Astrocyte of the spinal cord (primary cell): ENCODE results near the gene EPSTI1.
A peak's percentile ranks its signal among the peaks of the same experiment; 100 is the strongest.

ENCODE experiments used
- DNase-seq: peaks from one replicate; pipeline ENCODE4 v3.0.0; 2011; ENCODE audit warnings: low read depth, low spot score
- H3K4me3 ChIP-seq: 2 replicates; pipeline ENCODE4 v1.5.1; 2011; ENCODE audit warnings: low read depth, mild to moderate bottlenecking, low read length, moderate library complexity
- in situ Hi-C: cut with HindIII; loops from 2 replicates; pipeline ENCODE4 v1.10.0; 2017; ENCODE audit warnings: low sequenced_read_pairs
- TF ChIP-seq, protein P1 (sequence below): IDR thresholded peaks from 2 replicates; pipeline ENCODE4 v1.5.1; 2012; ENCODE audit warnings: low read depth, mild to moderate bottlenecking, low read length, inconsistent platforms

Gene EPSTI1

DNA sequence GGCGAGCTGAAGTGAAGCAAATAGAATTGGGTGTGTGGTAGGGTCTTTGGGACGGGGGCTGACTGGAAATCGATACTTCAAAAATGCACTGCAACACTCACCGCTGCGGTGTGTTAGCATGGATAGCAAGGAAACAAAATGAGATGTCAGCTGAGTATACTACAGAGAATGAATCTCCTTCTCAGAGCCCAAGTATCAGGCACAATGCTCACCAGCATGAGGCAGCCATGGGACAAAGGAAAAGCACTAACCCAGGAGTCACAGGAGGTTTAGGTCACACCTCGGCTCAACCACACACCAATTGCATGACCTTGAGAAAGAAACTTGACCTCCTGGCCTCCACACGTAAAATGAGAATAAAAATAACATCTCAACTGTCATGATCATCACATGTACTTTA lies 136.6 kb downstream of the EPSTI1 start:
- no peak overlapping the region for H3K4me3 ChIP-seq
- no peak for DNase-seq
- in situ Hi-C loops: no loop called here
- TF ChIP-seq, protein P1, sequence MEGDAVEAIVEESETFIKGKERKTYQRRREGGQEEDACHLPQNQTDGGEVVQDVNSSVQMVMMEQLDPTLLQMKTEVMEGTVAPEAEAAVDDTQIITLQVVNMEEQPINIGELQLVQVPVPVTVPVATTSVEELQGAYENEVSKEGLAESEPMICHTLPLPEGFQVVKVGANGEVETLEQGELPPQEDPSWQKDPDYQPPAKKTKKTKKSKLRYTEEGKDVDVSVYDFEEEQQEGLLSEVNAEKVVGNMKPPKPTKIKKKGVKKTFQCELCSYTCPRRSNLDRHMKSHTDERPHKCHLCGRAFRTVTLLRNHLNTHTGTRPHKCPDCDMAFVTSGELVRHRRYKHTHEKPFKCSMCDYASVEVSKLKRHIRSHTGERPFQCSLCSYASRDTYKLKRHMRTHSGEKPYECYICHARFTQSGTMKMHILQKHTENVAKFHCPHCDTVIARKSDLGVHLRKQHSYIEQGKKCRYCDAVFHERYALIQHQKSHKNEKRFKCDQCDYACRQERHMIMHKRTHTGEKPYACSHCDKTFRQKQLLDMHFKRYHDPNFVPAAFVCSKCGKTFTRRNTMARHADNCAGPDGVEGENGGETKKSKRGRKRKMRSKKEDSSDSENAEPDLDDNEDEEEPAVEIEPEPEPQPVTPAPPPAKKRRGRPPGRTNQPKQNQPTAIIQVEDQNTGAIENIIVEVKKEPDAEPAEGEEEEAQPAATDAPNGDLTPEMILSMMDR: no peak

DNA sequence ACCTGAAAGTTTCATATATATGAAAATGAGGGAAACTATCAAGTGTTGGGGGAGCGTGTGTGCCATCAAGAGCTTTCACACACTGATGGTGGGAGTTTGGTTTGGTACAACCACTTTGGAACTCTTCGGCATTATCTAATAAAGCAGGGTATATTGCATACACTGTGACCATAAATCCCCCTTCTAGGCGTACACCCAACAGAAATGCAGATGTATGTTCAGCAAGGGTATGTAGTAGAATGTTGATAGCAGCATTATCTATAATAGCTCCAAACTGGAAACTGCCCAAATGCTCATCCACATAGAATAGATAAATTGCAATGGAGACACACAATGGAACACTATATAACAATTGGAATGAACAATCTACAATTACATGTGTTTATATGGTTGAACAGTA lies 139.9 kb downstream of the EPSTI1 start:
- in situ Hi-C loops: no loop called here
- H3K4me3 ChIP-seq: no peak overlapping the region
- TF ChIP-seq, protein P1: no peak
- no peak for DNase-seq

DNA sequence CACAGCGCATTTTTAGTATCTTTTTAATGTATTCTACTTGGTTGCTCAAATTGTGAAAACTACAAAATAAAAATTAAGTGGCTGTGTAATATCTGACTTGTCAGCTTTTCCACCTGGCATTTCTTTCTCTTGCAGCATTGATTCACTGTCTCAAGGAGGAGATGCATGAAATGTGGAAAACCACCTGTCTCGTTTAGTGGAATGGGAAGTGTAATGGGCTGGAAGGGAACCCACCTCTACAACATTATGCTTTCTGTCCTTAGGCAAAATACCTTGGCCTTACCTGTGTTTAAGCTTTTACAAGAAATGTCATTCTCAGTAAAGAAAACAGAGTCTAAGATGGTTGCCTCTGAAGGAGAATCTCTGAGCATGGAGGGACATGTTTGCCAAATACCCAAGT lies 142.8 kb downstream of the EPSTI1 start:
- H3K4me3 ChIP-seq: no peak overlapping the region
- TF ChIP-seq, protein P1: no peak
- DNase-seq: no peak
- in situ Hi-C loops: no loop called here

DNA sequence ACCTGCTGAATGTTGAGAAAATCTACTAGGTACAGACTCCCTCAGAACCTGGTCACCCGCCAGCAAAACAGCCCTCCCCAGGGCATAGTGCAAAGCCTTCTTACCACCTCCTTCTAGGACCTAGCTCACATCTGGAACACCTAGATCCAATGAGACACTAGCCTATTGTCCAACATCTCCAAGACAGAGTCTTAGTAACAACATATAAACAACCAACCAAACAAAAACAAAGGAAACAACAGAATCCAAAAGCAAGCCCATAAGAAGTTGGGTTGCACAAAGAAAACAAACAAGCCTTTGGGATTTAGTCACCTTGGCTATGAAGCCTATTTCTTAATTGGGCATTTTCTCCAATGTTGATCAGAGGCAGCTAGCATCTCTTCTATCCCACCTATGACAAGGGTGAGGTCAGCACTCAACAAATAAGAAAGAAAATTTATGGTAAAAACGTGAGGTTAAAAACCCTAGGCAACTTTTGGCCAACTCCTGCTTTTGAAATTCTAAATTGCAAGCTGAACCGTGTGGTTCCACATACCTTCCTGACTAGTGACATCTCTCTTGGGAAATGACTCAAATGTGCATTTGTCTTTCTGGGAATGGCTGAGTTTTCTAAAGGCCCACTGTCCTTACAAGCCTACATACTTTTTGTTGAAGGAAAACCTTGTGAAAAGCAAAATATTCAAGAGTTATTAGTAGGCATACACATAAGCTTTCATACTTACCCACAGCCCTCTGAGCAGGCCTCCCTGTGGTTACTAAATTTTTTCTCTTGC lies 144.0 kb downstream of the EPSTI1 start:
- TF ChIP-seq, protein P1: no peak
- H3K4me3 ChIP-seq: no peak overlapping the region
- in situ Hi-C loops: no loop called here

DNA sequence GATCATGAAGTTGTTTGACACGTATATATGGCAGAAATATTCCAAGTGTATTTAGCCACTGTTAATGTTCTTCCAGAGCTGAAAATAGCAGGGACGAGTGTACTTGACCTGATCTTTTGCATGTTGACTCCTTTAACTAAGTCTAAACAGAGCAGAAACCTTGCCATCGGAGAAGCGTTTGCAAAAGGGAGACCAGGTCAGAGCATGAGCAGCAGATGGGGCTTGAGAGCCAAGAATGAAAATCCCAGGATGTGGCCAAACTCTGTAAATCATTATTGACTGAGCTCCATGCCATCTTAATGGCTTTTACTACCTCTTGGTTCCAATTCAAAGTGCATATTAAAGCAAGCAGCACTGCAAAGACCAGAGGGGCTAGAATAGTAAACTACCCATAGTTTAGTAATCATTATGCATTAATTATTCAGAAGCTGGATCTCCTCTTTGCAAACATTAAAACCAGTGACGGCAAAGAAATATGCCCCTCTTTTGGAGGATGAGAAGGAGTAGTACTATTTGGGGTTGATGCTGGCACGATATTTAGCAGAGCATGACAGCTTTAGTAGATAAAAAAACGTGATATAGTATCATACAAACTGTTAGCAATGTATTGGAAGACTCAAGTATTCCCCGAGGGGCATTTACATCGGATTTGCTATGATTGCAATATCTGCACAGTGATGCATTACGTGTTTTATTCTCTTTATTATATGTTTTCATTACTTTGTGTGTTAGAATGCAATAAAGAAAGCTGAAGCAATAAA lies 154.9 kb downstream of the EPSTI1 start:
- DNase-seq: peak; percentile 73
- TF ChIP-seq, protein P1: peak; percentile 47
- no peak overlapping the region for H3K4me3 ChIP-seq
- in situ Hi-C loops: no loop called here

More for the DNA sequence above, 144.0 kb downstream of the EPSTI1 start:
- DNase-seq: peak; percentile 63
